Mesenchymal stem cell (in vitro differentiated cells and primary cell): ENCODE measurements around the gene CDPF1.

Source experiments
- DNase-seq: peaks from one replicate; pipeline ENCODE4 v3.0.0-alpha.2; 2013
- H2AFZ ChIP-seq: one replicate; pipeline ENCODE4 v1.6.1; 2013; ENCODE audit warnings: low read depth, mild to moderate bottlenecking, control low read depth, inconsistent platforms, low read length, moderate library complexity
- H2AK5ac ChIP-seq: 2 replicates; pipeline ENCODE4 v1.6.1; 2013; ENCODE audit warnings: low read length, moderate library complexity, mild to moderate bottlenecking, inconsistent platforms; ENCODE audit not compliant: severe bottlenecking
- H2BK120ac ChIP-seq: one replicate; pipeline ENCODE4 v1.6.1; 2013; ENCODE audit warnings: low read depth, mild to moderate bottlenecking, inconsistent platforms, low read length, moderate library complexity
- H2BK12ac ChIP-seq, 2 experiments: one replicate each; pipeline ENCODE4 v1.6.1; 2013; ENCODE audit warnings: inconsistent platforms in 2 of 2, low read length in 2 of 2, mild to moderate bottlenecking in 2 of 2, moderate library complexity in 2 of 2, control low read depth in 1 of 2
- H2BK15ac ChIP-seq: one replicate; pipeline ENCODE4 v1.6.1; 2013; ENCODE audit warnings: mild to moderate bottlenecking, low read depth, inconsistent platforms; ENCODE audit not compliant: poor library complexity, severe bottlenecking
- H2BK5ac ChIP-seq: 2 replicates; pipeline ENCODE4 v1.6.1; 2013; ENCODE audit warnings: low read depth, mild to moderate bottlenecking, low read length, control low read depth, inconsistent platforms; ENCODE audit not compliant: poor library complexity, severe bottlenecking
- H3K14ac ChIP-seq, 2 experiments: one replicate each; pipeline ENCODE4 v1.6.1; 2013; ENCODE audit warnings: inconsistent platforms in 2 of 2, low read length in 2 of 2, control low read depth in 1 of 2, mild to moderate bottlenecking in 1 of 2, moderate library complexity in 1 of 2
- H3K18ac ChIP-seq, 2 experiments: one replicate each; pipeline ENCODE4 v1.6.1; 2013; ENCODE audit warnings: inconsistent platforms in 2 of 2, low read length in 2 of 2, control low read depth in 1 of 2, low read depth in 1 of 2, mild to moderate bottlenecking in 1 of 2
- H3K23ac ChIP-seq, 2 experiments: one replicate each; pipeline ENCODE4 v1.6.1; 2013; ENCODE audit warnings: inconsistent platforms in 2 of 2, low read length in 2 of 2, mild to moderate bottlenecking in 2 of 2, moderate library complexity in 2 of 2, control low read depth in 1 of 2
- H3K27ac ChIP-seq: 2 replicates; pipeline ENCODE4 v1.5.1; 2013; ENCODE audit warnings: mild to moderate bottlenecking, moderate library complexity, low read length, control low read depth, inconsistent platforms; ENCODE audit not compliant: poor library complexity, severe bottlenecking
- H3K27me3 ChIP-seq, 2 experiments: 2 replicates each; pipeline versions ENCODE4 v1.6.1 to v1.7.0; 2013; ENCODE audit warnings: low read length in 2 of 2, mild to moderate bottlenecking in 2 of 2, moderate library complexity in 2 of 2, control low read depth in 1 of 2, inconsistent platforms in 1 of 2; ENCODE audit not compliant: control insufficient read depth in 1 of 2, insufficient read depth in 1 of 2
- H3K36me3 ChIP-seq, 2 experiments: 2 replicates each; pipeline versions ENCODE4 v1.6.1 to v1.7.0; 2013; ENCODE audit warnings: low read length in 2 of 2, control low read depth in 1 of 2, inconsistent platforms in 1 of 2, low read depth in 1 of 2, mild to moderate bottlenecking in 1 of 2; ENCODE audit not compliant: insufficient read depth in 2 of 2, control insufficient read depth in 1 of 2
- H3K4ac ChIP-seq, 2 experiments: one replicate each; pipeline ENCODE4 v1.6.1; 2013; ENCODE audit warnings: inconsistent platforms in 2 of 2, low read length in 2 of 2, mild to moderate bottlenecking in 2 of 2, moderate library complexity in 2 of 2, control low read depth in 1 of 2, low read depth in 1 of 2
- H3K4me1 ChIP-seq: 2 replicates; pipeline ENCODE4 v1.6.1; 2013; ENCODE audit warnings: low read depth, low read length, control low read depth; ENCODE audit not compliant: control insufficient read depth, insufficient read depth
- H3K4me2 ChIP-seq: 2 replicates; pipeline ENCODE4 v1.6.1; 2013; ENCODE audit warnings: low read length, mild to moderate bottlenecking, inconsistent platforms; ENCODE audit not compliant: poor library complexity, severe bottlenecking
- H3K4me3 ChIP-seq, 2 experiments: 2 replicates each; pipeline versions ENCODE4 v1.5.1 to v1.7.0; 2013; ENCODE audit warnings: low read length in 2 of 2, mild to moderate bottlenecking in 2 of 2, control low read depth in 1 of 2, low read depth in 1 of 2; ENCODE audit not compliant: insufficient read depth in 1 of 2
- H3K79me1 ChIP-seq: replicated peaks from 2 replicates; pipeline ENCODE4 v1.6.1; 2013; ENCODE audit warnings: mild to moderate bottlenecking, control low read depth, low read length, inconsistent platforms; ENCODE audit not compliant: poor library complexity, severe bottlenecking
- H3K9ac ChIP-seq: 2 replicates; pipeline ENCODE4 v1.7.0; 2013; ENCODE audit warnings: mild to moderate bottlenecking, low read length, moderate library complexity
- H3K9me3 ChIP-seq: 2 replicates; pipeline ENCODE4 v1.7.0; 2013; ENCODE audit warnings: mild to moderate bottlenecking, low read length; ENCODE audit not compliant: control insufficient read depth
- H4K8ac ChIP-seq: one replicate; pipeline ENCODE4 v1.6.1; 2013; ENCODE audit warnings: inconsistent platforms, mild to moderate bottlenecking, low read length, moderate library complexity
- H4K91ac ChIP-seq: one replicate; pipeline ENCODE4 v1.6.1; 2013; ENCODE audit warnings: mild to moderate bottlenecking, low read length, inconsistent platforms
- WGBS: methylation state at CpG from one replicate; pipeline ENCODE4 v1.1.7; 2013; ENCODE audit warnings: mixed read lengths; 5-methylcytosine and 5-hydroxymethylcytosine counted together

CDPF1 gene

GRCh38 chr22:46240506-46240905 lies 9.6 kb downstream of the CDPF1 start:
- WGBS: 98% methylated on average over 6 of the region's 6 CpGs
- H3K4me3 ChIP-seq: no peak overlapping the region

GRCh38 chr22:46240073-46240472 lies 10.0 kb downstream of the CDPF1 start:
- Histone ChIP-seq H3K27ac (no peak overlapping the region), H2BK120ac (no peak overlapping the region), H3K14ac (no peak overlapping the region), H3K27me3 (no peaks in the 10 kb centered on the region), H3K4me1 (peaks cover 2% of the 10 kb centered on the region), H3K36me3 (peaks cover 34 to 75% of the 10 kb centered on the region in 2 experiments), H3K9ac (no peak overlapping the region), H2AK5ac (no peak overlapping the region), H3K18ac (no peak overlapping the region), H3K79me1 (peaks cover 7% of the 10 kb centered on the region), H2AFZ (no peak overlapping the region), H2BK15ac (no peak overlapping the region), H3K4me3 (no peak overlapping the region), H2BK12ac (no peak overlapping the region), H3K4me2 (no peak overlapping the region), H4K91ac (no peak overlapping the region), H3K23ac (no peak overlapping the region), H2BK5ac (no peak overlapping the region), H3K4ac (no peak overlapping the region), H3K9me3 (no peaks in the 10 kb centered on the region), H4K8ac (no peak overlapping the region)
- 91% methylated on average over 2 of the region's 2 CpGs for WGBS
- DNase-seq: no peak

More at GRCh38 chr22:46240506-46240905, 9.6 kb downstream of the CDPF1 start:
- H3K18ac ChIP-seq: no peak overlapping the region
- H3K36me3 ChIP-seq: peaks cover 36 to 71% of the 10 kb centered on the region in 2 experiments
- no peak overlapping the region for H2AK5ac ChIP-seq
- H3K14ac ChIP-seq: no peak overlapping the region
- no peak overlapping the region for H3K4ac ChIP-seq
- H2BK15ac ChIP-seq: no peak overlapping the region
- no peaks in the 10 kb centered on the region for H3K27me3 ChIP-seq
- H4K8ac ChIP-seq: no peak overlapping the region
- no peak overlapping the region for H2AFZ ChIP-seq
- H3K9me3 ChIP-seq: no peaks in the 10 kb centered on the region
- no peak for DNase-seq
- H3K9ac ChIP-seq: no peak overlapping the region
- no peak overlapping the region for H4K91ac ChIP-seq
- H3K23ac ChIP-seq: no peak overlapping the region
- no peak overlapping the region for H2BK120ac ChIP-seq
- peaks cover 2% of the 10 kb centered on the region for H3K4me1 ChIP-seq
- H2BK12ac ChIP-seq: no peak overlapping the region
- no peak overlapping the region for H3K27ac ChIP-seq
- peaks cover 10% of the 10 kb centered on the region for H3K79me1 ChIP-seq
- no peak overlapping the region for H2BK5ac ChIP-seq
- H3K4me2 ChIP-seq: no peak overlapping the region

GRCh38 chr22:46239261-46240048 lies 10.6 kb downstream of the CDPF1 start:
- Histone ChIP-seq H2AFZ (no peak overlapping the region), H4K91ac (no peak overlapping the region), H2BK15ac (no peak overlapping the region), H2AK5ac (no peak overlapping the region), H3K18ac (no peak overlapping the region), H3K4me1 (peaks cover 2% of the 10 kb centered on the region), H3K36me3 (peaks cover 28 to 82% of the 10 kb centered on the region in 2 experiments), H3K4me3 (no peak overlapping the region), H3K4me2 (no peak overlapping the region), H3K9ac (no peak overlapping the region), H3K9me3 (no peaks in the 10 kb centered on the region), H4K8ac (no peak overlapping the region), H3K14ac (no peak overlapping the region), H2BK120ac (no peak overlapping the region), H3K23ac (no peak overlapping the region), H3K27me3 (no peaks in the 10 kb centered on the region), H3K4ac (no peak overlapping the region), H3K79me1 (peaks cover 3% of the 10 kb centered on the region), H2BK5ac (no peak overlapping the region), H3K27ac (no peak overlapping the region), H2BK12ac (no peak overlapping the region)
- WGBS: 97% methylated on average over 18 of the region's 20 CpGs
- DNase-seq: no peak

GRCh38 chr22:46238541-46238940 lies 11.6 kb downstream of the CDPF1 start:
- Histone ChIP-seq H3K23ac (no peak overlapping the region), H3K79me1 (peaks cover 1% of the 10 kb centered on the region), H2BK120ac (no peak overlapping the region), H2AK5ac (no peak overlapping the region), H3K9ac (no peak overlapping the region), H2BK12ac (no peak overlapping the region), H4K8ac (no peak overlapping the region), H2BK5ac (no peak overlapping the region), H3K4me3 (no peak overlapping the region), H3K14ac (no peak overlapping the region), H3K27ac (no peak overlapping the region), H3K4ac (no peak overlapping the region), H3K9me3 (no peaks in the 10 kb centered on the region), H3K4me2 (no peak overlapping the region), H2AFZ (no peak overlapping the region), H3K27me3 (no peaks in the 10 kb centered on the region), H3K36me3 (peaks cover 20 to 77% of the 10 kb centered on the region in 2 experiments), H3K4me1 (no peaks in the 10 kb centered on the region), H4K91ac (no peak overlapping the region), H2BK15ac (no peak overlapping the region), H3K18ac (no peak overlapping the region)
- WGBS: 95% methylated on average over 16 of the region's 16 CpGs
- no peak for DNase-seq
